ENCODE data around the gene SMG9.
A peak's percentile ranks its signal among the peaks of the same experiment; 100 is the strongest.

Gene SMG9

GRCh38 chr19:43739439-43740235 lies 15.1 kb downstream of the SMG9 start:
- H3K27ac Mint-ChIP-seq: peak overlapping the region; percentile 73
- peaks cover 98% of the 10 kb centered on the region for H3K36me3 Mint-ChIP-seq (ENCODE audit: low read depth)

GRCh38 chr19:43738780-43739211 lies 16.0 kb downstream of the SMG9 start:
- H3K4me3 Mint-ChIP-seq: no peak overlapping the region
- no peaks in the 10 kb centered on the region for H3K9me3 Mint-ChIP-seq
- no peaks in the 10 kb centered on the region for H3K27me3 Mint-ChIP-seq
- H3K4me1 Mint-ChIP-seq (ENCODE audit: low read depth): peaks cover 43% of the 10 kb centered on the region
- peaks cover 98% of the 10 kb centered on the region for H3K36me3 Mint-ChIP-seq (ENCODE audit: low read depth)
- intact Hi-C loops (cut with micrococcal nuclease): no loop called here
- H3K27ac Mint-ChIP-seq: peak overlapping the region; percentile 73

More at GRCh38 chr19:43739439-43740235, 15.1 kb downstream of the SMG9 start:
- Mint-ChIP-seq H3K9me3 (no peaks in the 10 kb centered on the region), H3K4me3 (no peak overlapping the region), H3K4me1 (ENCODE audit: low read depth) (peaks cover 45% of the 10 kb centered on the region), H3K27me3 (no peaks in the 10 kb centered on the region)
- intact Hi-C loops (cut with micrococcal nuclease): no loop called here

GRCh38 chr19:43735957-43736356 lies 18.8 kb downstream of the SMG9 start:
- H3K36me3 Mint-ChIP-seq (ENCODE audit: low read depth): peaks cover 98% of the 10 kb centered on the region

DNA sequence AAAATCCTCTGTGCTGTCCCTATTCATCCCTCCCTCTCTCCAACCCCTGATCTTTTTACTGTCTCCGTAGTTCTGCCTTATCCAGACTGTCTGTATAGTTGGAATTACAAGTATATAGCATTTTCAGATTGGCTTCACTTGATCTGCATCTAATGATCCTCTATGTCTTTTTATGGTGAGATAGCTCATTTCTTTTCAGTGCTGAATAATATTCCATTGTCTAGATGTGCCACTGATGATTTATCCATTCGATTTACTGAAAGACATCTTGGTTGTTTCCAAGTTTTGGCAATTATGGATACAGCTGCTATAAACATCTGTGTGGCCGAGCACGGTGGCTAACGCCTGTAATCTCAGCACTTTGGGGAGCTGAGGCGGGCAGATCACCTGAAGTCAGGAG lies 19.7 kb downstream of the SMG9 start:
- H3K9me3 Mint-ChIP-seq: no peaks in the 10 kb centered on the region
- no peaks in the 10 kb centered on the region for H3K27me3 Mint-ChIP-seq
- H3K36me3 Mint-ChIP-seq (ENCODE audit: low read depth): peaks cover 98% of the 10 kb centered on the region
- intact Hi-C loops (cut with micrococcal nuclease): no loop called here
- peaks cover 56% of the 10 kb centered on the region for H3K4me1 Mint-ChIP-seq (ENCODE audit: low read depth)
- no peak overlapping the region for H3K27ac Mint-ChIP-seq
- no peak overlapping the region for H3K4me3 Mint-ChIP-seq

More at GRCh38 chr19:43735957-43736356, 18.8 kb downstream of the SMG9 start:
- intact Hi-C loops (cut with micrococcal nuclease): no loop called here
- Mint-ChIP-seq H3K27ac (no peak overlapping the region), H3K9me3 (no peaks in the 10 kb centered on the region), H3K27me3 (no peaks in the 10 kb centered on the region), H3K4me3 (no peak overlapping the region), H3K4me1 (ENCODE audit: low read depth) (peaks cover 60% of the 10 kb centered on the region)

DNA sequence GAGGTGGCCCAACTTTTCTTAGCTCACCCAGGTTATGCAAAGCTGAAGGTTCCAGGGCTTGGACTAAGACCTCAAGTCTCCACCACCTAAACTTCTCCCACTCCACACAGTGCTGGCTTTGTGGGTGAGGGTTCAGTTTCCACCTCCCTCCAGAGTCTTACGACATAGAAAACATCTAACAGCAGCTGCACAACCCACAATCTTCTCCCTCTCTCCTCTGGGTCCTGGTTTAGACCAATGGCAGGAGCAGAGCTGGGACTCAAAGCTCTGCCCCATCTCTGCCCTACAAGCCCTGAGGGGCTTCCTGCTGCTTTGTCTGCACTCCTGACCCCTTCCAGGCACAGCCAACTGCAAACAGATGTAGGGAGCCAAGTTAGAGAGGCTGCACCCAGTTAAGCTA lies 22.9 kb downstream of the SMG9 start:
- Mint-ChIP-seq H3K27me3 (no peaks in the 10 kb centered on the region), H3K36me3 (ENCODE audit: low read depth) (peaks cover 89% of the 10 kb centered on the region), H3K9me3 (no peaks in the 10 kb centered on the region), H3K4me1 (ENCODE audit: low read depth) (peaks cover 58% of the 10 kb centered on the region), H3K4me3 (no peak overlapping the region), H3K27ac (peak overlapping the region; percentile 50)
- intact Hi-C loops (cut with micrococcal nuclease): no loop called here

DNA sequence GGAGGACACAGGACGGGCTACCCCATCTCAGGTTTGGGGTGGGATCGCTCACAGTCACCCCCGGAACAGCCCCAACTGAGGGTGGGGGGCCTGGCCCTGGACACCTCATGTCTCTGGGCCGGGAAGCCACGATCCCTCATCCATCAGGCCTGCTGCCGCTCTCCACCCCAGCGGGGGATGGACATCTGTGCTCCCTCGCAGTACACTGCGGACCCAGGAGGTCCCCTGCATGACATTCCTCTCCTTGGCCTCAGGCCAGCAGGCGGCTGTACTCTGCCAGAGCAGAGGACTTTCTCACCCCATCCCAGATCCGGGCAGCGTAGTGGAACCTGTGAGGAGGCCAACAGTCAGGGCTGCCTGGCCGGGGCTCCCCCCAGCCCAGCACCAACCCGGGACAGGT lies 23.4 kb downstream of the SMG9 start:
- intact Hi-C loops (cut with micrococcal nuclease): no loop called here
- Mint-ChIP-seq H3K36me3 (ENCODE audit: low read depth) (peaks cover 84% of the 10 kb centered on the region), H3K4me1 (ENCODE audit: low read depth) (peaks cover 58% of the 10 kb centered on the region), H3K9me3 (no peaks in the 10 kb centered on the region), H3K27me3 (no peaks in the 10 kb centered on the region), H3K27ac (no peak overlapping the region), H3K4me3 (no peak overlapping the region)

GRCh38 chr19:43729919-43730318 lies 24.8 kb downstream of the SMG9 start:
- H3K36me3 Mint-ChIP-seq (ENCODE audit: low read depth): peaks cover 72% of the 10 kb centered on the region
- H3K27ac Mint-ChIP-seq: no peak overlapping the region
- no peaks in the 10 kb centered on the region for H3K9me3 Mint-ChIP-seq

DNA sequence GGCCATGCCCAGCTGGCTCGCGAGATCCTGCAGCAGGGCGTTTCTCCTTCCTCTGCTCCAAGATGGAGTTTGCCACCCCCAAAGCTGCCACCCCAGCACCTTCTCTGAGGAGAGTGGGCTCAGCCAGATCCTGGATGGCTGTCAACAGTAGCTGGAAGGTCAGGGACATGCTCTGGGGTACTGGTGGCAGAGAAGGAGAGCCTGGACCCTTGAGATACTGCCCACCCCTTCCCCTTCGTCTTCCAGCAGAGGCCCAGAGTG lies 27.2 kb downstream of the SMG9 start:
- Mint-ChIP-seq H3K27ac (no peak overlapping the region), H3K4me1 (ENCODE audit: low read depth) (peaks cover 52% of the 10 kb centered on the region), H3K4me3 (no peak overlapping the region), H3K36me3 (ENCODE audit: low read depth) (peaks cover 48% of the 10 kb centered on the region), H3K27me3 (peaks cover 2% of the 10 kb centered on the region), H3K9me3 (no peaks in the 10 kb centered on the region)
- intact Hi-C loops (cut with micrococcal nuclease): no loop called here

More at GRCh38 chr19:43729919-43730318, 24.8 kb downstream of the SMG9 start:
- H3K4me1 Mint-ChIP-seq (ENCODE audit: low read depth): peaks cover 66% of the 10 kb centered on the region
- intact Hi-C loops (cut with micrococcal nuclease): no loop called here
- no peaks in the 10 kb centered on the region for H3K27me3 Mint-ChIP-seq
- no peak overlapping the region for H3K4me3 Mint-ChIP-seq

GRCh38 chr19:43726736-43727592 lies 27.8 kb downstream of the SMG9 start:
- Mint-ChIP-seq H3K4me3 (no peak overlapping the region), H3K4me1 (ENCODE audit: low read depth) (peaks cover 46% of the 10 kb centered on the region), H3K27ac (peak overlapping the region; percentile 14), H3K9me3 (no peaks in the 10 kb centered on the region), H3K36me3 (ENCODE audit: low read depth) (peaks cover 42% of the 10 kb centered on the region), H3K27me3 (peaks cover 2% of the 10 kb centered on the region)
- intact Hi-C loops (cut with micrococcal nuclease): no loop called here

GRCh38 chr19:43725468-43725867 lies 29.3 kb downstream of the SMG9 start:
- peak overlapping the region; percentile 20 for H3K27ac Mint-ChIP-seq
- no peak overlapping the region for H3K4me3 Mint-ChIP-seq
- H3K36me3 Mint-ChIP-seq (ENCODE audit: low read depth): peaks cover 27% of the 10 kb centered on the region
- intact Hi-C loops (cut with micrococcal nuclease): no loop called here
- H3K4me1 Mint-ChIP-seq (ENCODE audit: low read depth): peaks cover 49% of the 10 kb centered on the region
- peaks cover 10% of the 10 kb centered on the region for H3K27me3 Mint-ChIP-seq
- H3K9me3 Mint-ChIP-seq: no peaks in the 10 kb centered on the region

- H3K4me3 Mint-ChIP-seq: no peak overlapping the region
- intact Hi-C loops (cut with micrococcal nuclease): no loop called here
- H3K27ac Mint-ChIP-seq: peak overlapping the region; percentile 20
- peaks cover 22% of the 10 kb centered on the region for H3K36me3 Mint-ChIP-seq (ENCODE audit: low read depth)
- peaks cover 10% of the 10 kb centered on the region for H3K27me3 Mint-ChIP-seq
- H3K9me3 Mint-ChIP-seq: no peaks in the 10 kb centered on the region
- H3K4me1 Mint-ChIP-seq (ENCODE audit: low read depth): peaks cover 50% of the 10 kb centered on the region
These were observed 29.9 kb downstream of the SMG9 start for GRCh38 chr19:43724896-43725295.

DNA sequence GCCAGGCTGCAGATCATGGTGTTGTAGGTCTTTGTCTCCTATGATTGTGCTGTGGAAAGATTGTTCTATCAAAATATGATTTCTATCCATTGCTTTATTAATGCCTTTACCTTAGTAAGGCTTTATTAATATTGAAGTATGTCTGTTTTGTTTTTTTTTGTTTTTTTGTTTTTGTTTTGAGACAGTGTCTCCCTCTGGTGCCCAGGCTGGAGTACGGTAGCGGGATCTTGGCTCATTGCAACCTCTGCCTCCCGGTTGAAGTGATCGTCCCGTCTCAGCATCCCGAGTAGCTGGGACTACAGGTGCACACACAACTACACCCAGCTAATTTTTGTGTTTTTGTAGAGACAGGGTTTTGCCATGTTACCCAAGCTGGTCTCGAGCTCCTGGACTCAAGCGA lies 31.2 kb downstream of the SMG9 start:
- intact Hi-C loops (cut with micrococcal nuclease): loop anchor here (1.0 kb wide), 1 partner anchor 55 kb away; no protein-coding TSS in a partner anchor
- Mint-ChIP-seq H3K4me3 (no peak overlapping the region), H3K27ac (no peak overlapping the region), H3K36me3 (ENCODE audit: low read depth) (peaks cover 8% of the 10 kb centered on the region), H3K9me3 (no peaks in the 10 kb centered on the region), H3K27me3 (peaks cover 19% of the 10 kb centered on the region), H3K4me1 (ENCODE audit: low read depth) (peaks cover 50% of the 10 kb centered on the region)

GRCh38 chr19:43721469-43722048 lies 33.2 kb downstream of the SMG9 start:
- Mint-ChIP-seq H3K27ac (peak overlapping the region; percentile 72), H3K27me3 (peaks cover 28% of the 10 kb centered on the region)

GRCh38 chr19:43720936-43721335 lies 33.8 kb downstream of the SMG9 start:
- H3K4me3 Mint-ChIP-seq: no peak overlapping the region

More at GRCh38 chr19:43721469-43722048, 33.2 kb downstream of the SMG9 start:
- H3K9me3 Mint-ChIP-seq: no peaks in the 10 kb centered on the region
- H3K36me3 Mint-ChIP-seq (ENCODE audit: low read depth): no peaks in the 10 kb centered on the region
- intact Hi-C loops (cut with micrococcal nuclease): no loop called here
- peaks cover 29% of the 10 kb centered on the region for H3K4me1 Mint-ChIP-seq (ENCODE audit: low read depth)
- H3K4me3 Mint-ChIP-seq: no peak overlapping the region

More at GRCh38 chr19:43720936-43721335, 33.8 kb downstream of the SMG9 start:
- Mint-ChIP-seq H3K27ac (peak overlapping the region; percentile 72), H3K4me1 (ENCODE audit: low read depth) (peaks cover 25% of the 10 kb centered on the region), H3K9me3 (no peaks in the 10 kb centered on the region), H3K27me3 (peaks cover 34% of the 10 kb centered on the region), H3K36me3 (ENCODE audit: low read depth) (no peaks in the 10 kb centered on the region)
- intact Hi-C loops (cut with micrococcal nuclease): no loop called here

Data from dendritic cell treated with granulocyte-macrophage colony-stimulating factor and Interleukin-4, amounts not matched to agents 40 ng/mL and 50 ng/mL, for 4 days (primary cell).